ENCODE results near the gene HOXA9. TPM values are rescaled to one million over a fixed set of nuclear protein-coding genes. Genes with fewer than 3 reads are reported as not detected.
A peak's percentile ranks its signal among the peaks of the same experiment; 100 is the strongest.

HOXA9 gene
- polyA plus RNA-seq, 1 of the 3 experiments (the other 2 are of a cell fraction), result not detected

DNA sequence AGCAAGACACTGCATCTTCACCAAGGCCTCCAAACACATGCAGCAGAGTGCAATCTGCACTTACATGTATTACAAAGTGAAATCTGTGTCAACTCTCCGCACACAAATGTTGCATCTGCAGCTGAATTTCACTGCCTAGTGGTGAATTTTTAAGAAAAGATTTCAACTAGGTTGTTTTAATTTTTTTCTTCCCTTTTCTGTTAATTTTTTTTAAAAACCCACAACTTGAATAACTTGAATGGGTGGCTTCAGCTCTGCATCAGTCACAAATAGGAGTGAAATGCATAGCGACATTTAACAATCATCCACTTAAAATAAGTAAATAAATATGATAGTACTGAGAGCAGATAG, 28.6 kb upstream of the HOXA9 start:
- peaks cover 8% of the 10 kb centered on the region for H3F3A ChIP-seq (replicated peaks; ENCODE audit: insufficient read depth)
- POLR2A ChIA-PET, result no interaction called here
- WGBS (ENCODE audit: low lambda C conversion rate), result 27% methylated on average over 2 of the region's 2 CpGs

DNA sequence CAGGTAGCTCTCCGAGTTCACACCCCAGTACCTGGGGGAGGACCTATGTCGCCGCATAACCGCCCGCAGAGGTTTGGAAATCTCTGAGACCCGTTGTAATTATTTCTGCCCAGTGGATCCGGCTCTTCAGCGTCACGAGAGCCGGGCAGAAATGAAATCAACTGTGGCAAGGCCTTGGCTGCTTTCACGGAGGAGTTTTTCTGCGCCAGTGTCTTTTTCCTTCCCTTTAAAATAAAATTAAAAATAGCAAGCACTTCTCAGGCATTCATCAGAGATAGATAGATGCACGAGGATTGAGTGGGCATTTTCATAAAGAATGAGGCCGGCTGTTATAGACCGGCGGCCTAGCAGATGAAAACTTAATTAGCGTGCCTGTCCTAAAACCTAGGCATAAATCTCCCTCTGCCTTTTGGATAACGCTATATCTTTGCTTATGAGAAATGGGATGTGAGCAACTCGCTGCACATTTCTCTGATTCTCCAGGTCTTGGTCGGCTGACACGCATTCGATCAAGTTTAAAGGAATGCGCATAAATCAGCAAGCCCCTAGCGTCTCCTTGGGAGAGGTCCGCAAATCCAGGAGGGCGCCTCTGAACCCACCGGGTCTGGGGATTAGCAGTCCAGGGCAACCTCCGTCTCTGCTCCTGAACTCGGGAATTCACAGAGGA, 28.1 kb upstream of the HOXA9 start:
- no peak overlapping the region for H3K27ac ChIP-seq (ENCODE audit: low read depth in 2 of 2, low read length in 1 of 2)
- peaks cover 8% of the 10 kb centered on the region for H3F3A ChIP-seq (replicated peaks; ENCODE audit: insufficient read depth)
- H3K4me1 ChIP-seq (ENCODE audit: control insufficient read depth in 1 of 2, insufficient read depth in 2 of 2, low read depth in 1 of 2, low read length in 1 of 2), result peaks cover 0 to 4% of the 10 kb centered on the region in 2 experiments; a peak in 1 of 4 replicates
- no peaks in the 10 kb centered on the region for H3K9me2 ChIP-seq
- H3K4me2 ChIP-seq, result peak overlapping the region; percentile 30; the same call in 1 of the 2 replicates
- H3K79me2 ChIP-seq (ENCODE audit: insufficient read depth), result no peaks in the 10 kb centered on the region
- no peak for TF ChIP-seq RCOR1 (IDR thresholded peaks at IDR 0.05; ENCODE audit: low read length)
- peak; percentile 89; the same call in 1 of the 2 replicates for TF ChIP-seq EZH2phosphoT487 (IDR thresholded peaks at IDR 0.05; ENCODE audit: borderline replicate concordance, low read depth)
- TF ChIP-seq, protein P1, sequence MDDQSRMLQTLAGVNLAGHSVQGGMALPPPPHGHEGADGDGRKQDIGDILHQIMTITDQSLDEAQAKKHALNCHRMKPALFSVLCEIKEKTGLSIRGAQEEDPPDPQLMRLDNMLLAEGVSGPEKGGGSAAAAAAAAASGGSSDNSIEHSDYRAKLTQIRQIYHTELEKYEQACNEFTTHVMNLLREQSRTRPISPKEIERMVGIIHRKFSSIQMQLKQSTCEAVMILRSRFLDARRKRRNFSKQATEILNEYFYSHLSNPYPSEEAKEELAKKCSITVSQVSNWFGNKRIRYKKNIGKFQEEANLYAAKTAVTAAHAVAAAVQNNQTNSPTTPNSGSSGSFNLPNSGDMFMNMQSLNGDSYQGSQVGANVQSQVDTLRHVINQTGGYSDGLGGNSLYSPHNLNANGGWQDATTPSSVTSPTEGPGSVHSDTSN (IDR thresholded peaks at IDR 0.05), result no peak
- no peak for TF ChIP-seq TEAD4 (IDR thresholded peaks at IDR 0.05; ENCODE audit: borderline replicate concordance, insufficient read depth)
- TF ChIP-seq RFX5 (IDR thresholded peaks at IDR 0.05; ENCODE audit: low read length), result no peak
- no peak for DNase-seq
- H3K27me3 ChIP-seq (ENCODE audit: insufficient read depth), result peaks cover 88% of the 10 kb centered on the region
- peaks cover 11% of the 10 kb centered on the region for H4K20me1 ChIP-seq (ENCODE audit: insufficient read depth)
- H3K9ac ChIP-seq, result no peak overlapping the region
- POLR2A ChIA-PET, result no interaction called here
- 23% methylated on average over 29 of the region's 29 CpGs for WGBS (ENCODE audit: low lambda C conversion rate)
- CTCF ChIA-PET, result interaction anchor here (0.9 to 10.7 kb wide), 15 partner anchors 9 to 903 kb away, joined by 3 to 84 read pairs (median 4); partner anchors contain the start of genes HOXA11 and HOXA5
- no peaks in the 10 kb centered on the region for H3K36me3 ChIP-seq (replicated peaks in 1 of 2; ENCODE audit: control insufficient read depth in 1 of 2, insufficient read depth in 2 of 2, low read length in 1 of 2)
- H3K4me3 ChIP-seq (ENCODE audit: low read depth in 2 of 2, low read length in 1 of 2), result no peak overlapping the region
- H3K9me3 ChIP-seq, result no peaks in the 10 kb centered on the region
- no peak overlapping the region for H2AFZ ChIP-seq (ENCODE audit: low read depth)

More for the DNA sequence above, 28.6 kb upstream of the HOXA9 start:
- TF ChIP-seq YY1 (IDR thresholded peaks at IDR 0.05; ENCODE audit: low read depth), result no peak
- TF ChIP-seq GABPA (IDR thresholded peaks at IDR 0.05; ENCODE audit: low read depth), result no peak
- no peak for TF ChIP-seq TAF1 (IDR thresholded peaks at IDR 0.05; ENCODE audit: borderline replicate concordance, low read depth, low read length)
- TF ChIP-seq, protein P2, sequence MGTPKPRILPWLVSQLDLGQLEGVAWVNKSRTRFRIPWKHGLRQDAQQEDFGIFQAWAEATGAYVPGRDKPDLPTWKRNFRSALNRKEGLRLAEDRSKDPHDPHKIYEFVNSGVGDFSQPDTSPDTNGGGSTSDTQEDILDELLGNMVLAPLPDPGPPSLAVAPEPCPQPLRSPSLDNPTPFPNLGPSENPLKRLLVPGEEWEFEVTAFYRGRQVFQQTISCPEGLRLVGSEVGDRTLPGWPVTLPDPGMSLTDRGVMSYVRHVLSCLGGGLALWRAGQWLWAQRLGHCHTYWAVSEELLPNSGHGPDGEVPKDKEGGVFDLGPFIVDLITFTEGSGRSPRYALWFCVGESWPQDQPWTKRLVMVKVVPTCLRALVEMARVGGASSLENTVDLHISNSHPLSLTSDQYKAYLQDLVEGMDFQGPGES (IDR thresholded peaks at IDR 0.05; ENCODE audit: low read depth, low read length), result no peak
- TF ChIP-seq, protein P3, sequence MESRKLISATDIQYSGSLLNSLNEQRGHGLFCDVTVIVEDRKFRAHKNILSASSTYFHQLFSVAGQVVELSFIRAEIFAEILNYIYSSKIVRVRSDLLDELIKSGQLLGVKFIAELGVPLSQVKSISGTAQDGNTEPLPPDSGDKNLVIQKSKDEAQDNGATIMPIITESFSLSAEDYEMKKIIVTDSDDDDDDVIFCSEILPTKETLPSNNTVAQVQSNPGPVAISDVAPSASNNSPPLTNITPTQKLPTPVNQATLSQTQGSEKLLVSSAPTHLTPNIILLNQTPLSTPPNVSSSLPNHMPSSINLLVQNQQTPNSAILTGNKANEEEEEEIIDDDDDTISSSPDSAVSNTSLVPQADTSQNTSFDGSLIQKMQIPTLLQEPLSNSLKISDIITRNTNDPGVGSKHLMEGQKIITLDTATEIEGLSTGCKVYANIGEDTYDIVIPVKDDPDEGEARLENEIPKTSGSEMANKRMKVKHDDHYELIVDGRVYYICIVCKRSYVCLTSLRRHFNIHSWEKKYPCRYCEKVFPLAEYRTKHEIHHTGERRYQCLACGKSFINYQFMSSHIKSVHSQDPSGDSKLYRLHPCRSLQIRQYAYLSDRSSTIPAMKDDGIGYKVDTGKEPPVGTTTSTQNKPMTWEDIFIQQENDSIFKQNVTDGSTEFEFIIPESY (IDR thresholded peaks at IDR 0.05; ENCODE audit: borderline replicate concordance, low read depth), result no peak
- no peak for TF ChIP-seq MXI1 (IDR thresholded peaks at IDR 0.05; ENCODE audit: low read depth, low read length)
- no peak for TF ChIP-seq POLR2AphosphoS5 (IDR thresholded peaks at IDR 0.05; ENCODE audit: low read depth, low read length)
- no peak for TF ChIP-seq RCOR1 (IDR thresholded peaks at IDR 0.05; ENCODE audit: low read length)
- TF ChIP-seq, protein P4, sequence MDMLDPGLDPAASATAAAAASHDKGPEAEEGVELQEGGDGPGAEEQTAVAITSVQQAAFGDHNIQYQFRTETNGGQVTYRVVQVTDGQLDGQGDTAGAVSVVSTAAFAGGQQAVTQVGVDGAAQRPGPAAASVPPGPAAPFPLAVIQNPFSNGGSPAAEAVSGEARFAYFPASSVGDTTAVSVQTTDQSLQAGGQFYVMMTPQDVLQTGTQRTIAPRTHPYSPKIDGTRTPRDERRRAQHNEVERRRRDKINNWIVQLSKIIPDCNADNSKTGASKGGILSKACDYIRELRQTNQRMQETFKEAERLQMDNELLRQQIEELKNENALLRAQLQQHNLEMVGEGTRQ (IDR thresholded peaks at IDR 0.05; ENCODE audit: borderline replicate concordance, low read depth, low read length), result no peak
- no peak for TF ChIP-seq RXRA (IDR thresholded peaks at IDR 0.05; ENCODE audit: borderline replicate concordance, low read depth)
- no peak for TF ChIP-seq NRF1 (IDR thresholded peaks at IDR 0.05; ENCODE audit: low read depth, low read length)
- TF ChIP-seq RFX5 (IDR thresholded peaks at IDR 0.05; ENCODE audit: low read length), result no peak
- Histone ChIP-seq H3K27me3 (ENCODE audit: insufficient read depth) (peaks cover 88% of the 10 kb centered on the region), H3K9me2 (no peaks in the 10 kb centered on the region), H3K27ac (ENCODE audit: low read depth in 2 of 2, low read length in 1 of 2) (no peak overlapping the region), H3K79me2 (ENCODE audit: insufficient read depth) (no peaks in the 10 kb centered on the region), H4K20me1 (ENCODE audit: insufficient read depth) (peaks cover 11% of the 10 kb centered on the region), H3K4me1 (ENCODE audit: control insufficient read depth in 1 of 2, insufficient read depth in 2 of 2, low read depth in 1 of 2, low read length in 1 of 2) (peaks cover 0 to 4% of the 10 kb centered on the region in 2 experiments; a peak in 1 of 4 replicates), H3K9me3 (no peaks in the 10 kb centered on the region), H3K4me2 (no peak overlapping the region), H2AFZ (ENCODE audit: low read depth) (no peak overlapping the region), H3K4me3 (ENCODE audit: low read depth in 2 of 2, low read length in 1 of 2) (no peak overlapping the region), H3K36me3 (replicated peaks in 1 of 2; ENCODE audit: control insufficient read depth in 1 of 2, insufficient read depth in 2 of 2, low read length in 1 of 2) (no peaks in the 10 kb centered on the region), H3K9ac (no peak overlapping the region)
- DNase-seq, result no peak
- CTCF ChIA-PET, result interaction anchor here (1.1 to 10.7 kb wide), 12 partner anchors 9 to 903 kb away, joined by 3 to 84 read pairs (median 8); partner anchors contain the start of genes HOXA11 and HOXA5
